WTC11 (cell line): ENCODE results near the gene KLHL34.

Source experiments
- CBFB ChIP-seq: sonication (generic); formaldehyde crosslinking; IDR thresholded peaks from 2 replicates; pipeline ENCODE4 v1.8.1; 2022; ENCODE audit warnings: mild to moderate bottlenecking, low read depth, missing genetic modification reagents
- CTCF ChIP-seq: fragments of 200-600 bp; IDR thresholded peaks from 2 replicates; pipeline ENCODE4 v1.8.0; 2022; ENCODE audit warnings: antibody characterized with exemption
- E2F1 ChIP-seq: sonication (generic); formaldehyde crosslinking; IDR thresholded peaks from 2 replicates; pipeline ENCODE4 v1.8.0; 2022; ENCODE audit warnings: mild to moderate bottlenecking, missing genetic modification reagents
- ETV6 ChIP-seq: sonication (generic); formaldehyde crosslinking; IDR thresholded peaks from 2 replicates; pipeline ENCODE4 v1.8.1; 2022; ENCODE audit warnings: mild to moderate bottlenecking, missing genetic modification reagents
- NFYB ChIP-seq: sonication (generic); formaldehyde crosslinking; conservative IDR thresholded peaks from 2 replicates; pipeline ENCODE4 v1.8.0; 2022; ENCODE audit warnings: low read depth, missing genetic modification reagents
- TEAD1 ChIP-seq: sonication (generic); formaldehyde crosslinking; IDR thresholded peaks from 2 replicates; pipeline ENCODE4 v1.8.0; 2022; ENCODE audit warnings: mild to moderate bottlenecking, missing genetic modification reagents
- TEAD4 ChIP-seq: sonication (generic); formaldehyde crosslinking; IDR thresholded peaks from 2 replicates; pipeline ENCODE4 v1.8.0; 2022; ENCODE audit warnings: mild to moderate bottlenecking, missing genetic modification reagents
- ZNF121 ChIP-seq: sonication (generic); formaldehyde crosslinking; IDR thresholded peaks from 2 replicates; pipeline ENCODE4 v1.8.0; 2023; ENCODE audit warnings: missing genetic modification reagents
- ZNF138 ChIP-seq: sonication (generic); formaldehyde crosslinking; conservative IDR thresholded peaks from 2 replicates; pipeline ENCODE4 v1.8.1; 2022; ENCODE audit warnings: mild to moderate bottlenecking, moderate library complexity, missing genetic modification reagents
- ZNF219 ChIP-seq: sonication (generic); formaldehyde crosslinking; IDR thresholded peaks from 2 replicates; pipeline ENCODE4 v1.8.0; 2023; ENCODE audit warnings: missing genetic modification reagents, mild to moderate bottlenecking, borderline replicate concordance
- ZNF317 ChIP-seq: sonication (generic); formaldehyde crosslinking; IDR thresholded peaks from 2 replicates; pipeline ENCODE4 v1.8.1; 2023; ENCODE audit warnings: low read depth, mild to moderate bottlenecking, moderate library complexity, missing genetic modification reagents, borderline replicate concordance
- ZNF425 ChIP-seq: fragments of 250-450 bp; sonication (Bioruptor Pico); conservative IDR thresholded peaks from 2 replicates; pipeline ENCODE4 v1.9.0; 2021; ENCODE audit warnings: mild to moderate bottlenecking

- no peak for TF ChIP-seq CTCF
- TF ChIP-seq ZNF425 (CRISPR knock-in tag) = no peak
- TF ChIP-seq TEAD4 (CRISPR knock-in tag) = no peak
- TF ChIP-seq TEAD1 (CRISPR knock-in tag) = no peak
- no peak for TF ChIP-seq CBFB (CRISPR knock-in tag)
- TF ChIP-seq E2F1 = no peak
- TF ChIP-seq ZNF317 (CRISPR knock-in tag) = no peak
- TF ChIP-seq ZNF219 = no peak
- TF ChIP-seq ZNF138 (CRISPR knock-in tag) = no peak
- TF ChIP-seq ETV6 = no peak
- TF ChIP-seq ZNF121 (CRISPR knock-in tag) = no peak
- no peak for TF ChIP-seq NFYB (CRISPR knock-in tag)
Observed at GRCh38 chrX:21645886-21646285, 12.2 kb downstream of the KLHL34 start.
